Right lung (tissue), 5 donors: ENCODE measurements around the gene FABP2. TPM values are rescaled to one million over a fixed set of nuclear protein-coding genes. Genes with fewer than 3 reads are reported as not detected.
"Not testable (repeated sequence)": the region's sequence is repeated elsewhere in the genome, so short reads cannot be mapped to it uniquely, and the experiment has no call there.

Experiments used
- DNase-seq, 2 donors: peaks; one replicate each; pipeline ENCODE4 v3.0.0-alpha.2; 2013
- polyA plus RNA-seq, 5 donors: library from polyadenylated mRNA; unstranded; fragments of 120-200 nt; gene quantifications; one replicate each; pipeline versions ENCODE4 v1.2.1 to v1.2.3, GENCODE V29; 2013; ENCODE audit warnings: inconsistent platforms in 1 of 5, low replicate concordance in 1 of 5; ENCODE audit not compliant: insufficient read length in 5 of 5, insufficient read depth in 1 of 5

Gene FABP2
- polyA plus RNA-seq, 5 donors, result 0.04 to 0.08 TPM; not detected in 3

- no peak for DNase-seq
These were observed 8.7 kb downstream of the FABP2 start for GRCh38 chr4:119313237-119313636.

GRCh38 chr4:119310826-119311225 lies 11.1 kb downstream of the FABP2 start:
- DNase-seq, result no peak

GRCh38 chr4:119307606-119308005 lies 14.3 kb downstream of the FABP2 start:
- DNase-seq, result no peak

- no peak for DNase-seq
These were observed 17.5 kb downstream of the FABP2 start for GRCh38 chr4:119304431-119304830.

GRCh38 chr4:119303587-119304305 lies 18.2 kb downstream of the FABP2 start:
- no peak for DNase-seq

GRCh38 chr4:119302073-119302832 lies 19.7 kb downstream of the FABP2 start:
- no peak for DNase-seq

- DNase-seq, result peak; percentile 94 to 95
These were observed 21.6 kb downstream of the FABP2 start for GRCh38 chr4:119300101-119300978.

GRCh38 chr4:119299741-119300100 lies 22.2 kb downstream of the FABP2 start:
- no peak for DNase-seq

GRCh38 chr4:119299260-119299671 lies 22.7 kb downstream of the FABP2 start:
- no peak for DNase-seq

GRCh38 chr4:119297795-119298194 lies 24.1 kb downstream of the FABP2 start:
- DNase-seq, result no peak

GRCh38 chr4:119296356-119296755 lies 25.6 kb downstream of the FABP2 start:
- no peak for DNase-seq

- DNase-seq, result no peak
These were observed 31.3 kb downstream of the FABP2 start for GRCh38 chr4:119290598-119290997.

GRCh38 chr4:119289313-119289712 lies 32.6 kb downstream of the FABP2 start:
- no peak for DNase-seq

GRCh38 chr4:119286377-119287002 lies 35.4 kb downstream of the FABP2 start:
- peak; percentile 27 to 56 for DNase-seq

GRCh38 chr4:119284876-119285780 lies 36.8 kb downstream of the FABP2 start:
- DNase-seq, result peak; percentile 9 to 23

GRCh38 chr4:119281393-119281792 lies 40.5 kb downstream of the FABP2 start:
- DNase-seq, result no peak

GRCh38 chr4:119279945-119280344 lies 42.0 kb downstream of the FABP2 start:
- not testable (repeated sequence) for DNase-seq

- DNase-seq, result not testable (repeated sequence)
These were observed 42.4 kb downstream of the FABP2 start for GRCh38 chr4:119279541-119279940.

GRCh38 chr4:119271361-119272085 lies 50.4 kb downstream of the FABP2 start:
- DNase-seq, result no peak

- no peak for DNase-seq
These were observed 53.5 kb downstream of the FABP2 start for GRCh38 chr4:119268466-119268865.
